ENCODE results near the gene FUT2. TPM values are rescaled to one million over a fixed set of nuclear protein-coding genes. Genes with fewer than 3 reads are reported as not detected.

Gene FUT2
- total RNA-seq, 1 donor from 2014 or later: not detected

GRCh38 chr19:48750351-48750750 lies 54.6 kb downstream of the FUT2 start:
- Mint-ChIP-seq H3K9me3 (peaks cover 2% of the 10 kb centered on the region), H3K4me1 (peaks cover 12% of the 10 kb centered on the region), H3K27ac (no peak overlapping the region), H3K27me3 (peaks cover 43% of the 10 kb centered on the region), H3K36me3 (ENCODE audit: low read depth) (no peaks in the 10 kb centered on the region), H3K4me3 (no peak overlapping the region)
- no peak for TF ChIP-seq CTCF (IDR thresholded peaks at IDR 0.05)
- no peak for DNase-seq
- ChIA-PET POLR2A (no interaction called here), CTCF (no interaction called here)
- ATAC-seq (ENCODE audit: low read depth): no peak
- intact Hi-C loops (cut with micrococcal nuclease): no loop called here

GRCh38 chr19:48750771-48751504 lies 55.2 kb downstream of the FUT2 start:
- ATAC-seq (ENCODE audit: low read depth) (no peak), DNase-seq (no peak)
- peak overlapping the region; percentile 20 for H3K4me3 Mint-ChIP-seq
- intact Hi-C loops (cut with micrococcal nuclease): no loop called here
- no peaks in the 10 kb centered on the region for H3K36me3 Mint-ChIP-seq (ENCODE audit: low read depth)
- no peaks in the 10 kb centered on the region for H3K9me3 Mint-ChIP-seq
- POLR2A ChIA-PET: no interaction called here
- no peak overlapping the region for H3K27ac Mint-ChIP-seq
- CTCF ChIA-PET: no interaction called here
- H3K4me1 Mint-ChIP-seq: peaks cover 12% of the 10 kb centered on the region
- no peak for TF ChIP-seq CTCF (IDR thresholded peaks at IDR 0.05)
- H3K27me3 Mint-ChIP-seq: peaks cover 41% of the 10 kb centered on the region

GRCh38 chr19:48751845-48752495 lies 56.2 kb downstream of the FUT2 start:
- DNase-seq (no peak), ATAC-seq (ENCODE audit: low read depth) (no peak)
- ChIA-PET POLR2A (interaction anchor here (0.6 to 0.7 kb wide), 2 partner anchors 11 to 38 kb away, joined by 3 read pairs; no protein-coding TSS in a partner anchor), CTCF (interaction anchor here (0.9 kb wide), 1 partner anchor 13 kb away, joined by 3 read pairs; no protein-coding TSS in a partner anchor)
- Mint-ChIP-seq H3K27me3 (peaks cover 36% of the 10 kb centered on the region), H3K9me3 (no peaks in the 10 kb centered on the region), H3K4me1 (peaks cover 12% of the 10 kb centered on the region), H3K27ac (no peak overlapping the region), H3K4me3 (peak overlapping the region; percentile 64), H3K36me3 (ENCODE audit: low read depth) (no peaks in the 10 kb centered on the region)
- TF ChIP-seq CTCF (IDR thresholded peaks at IDR 0.05): no peak
- intact Hi-C loops (cut with micrococcal nuclease): loop anchor here (2.0 kb wide), 1 partner anchor 29 kb away; no protein-coding TSS in a partner anchor

- Mint-ChIP-seq H3K27me3 (peaks cover 34% of the 10 kb centered on the region), H3K4me1 (peaks cover 9% of the 10 kb centered on the region), H3K4me3 (peak within 1 kb of the TSS; percentile 64), H3K36me3 (ENCODE audit: low read depth) (no peaks in the 10 kb centered on the region), H3K9me3 (no peaks in the 10 kb centered on the region), H3K27ac (no peak within 1 kb of the TSS)
- TF ChIP-seq CTCF (IDR thresholded peaks at IDR 0.05): no peak
- CTCF ChIA-PET: no interaction called here
- POLR2A ChIA-PET: interaction anchor here (0.7 kb wide), 1 partner anchor 39 kb away, joined by 3 read pairs; no protein-coding TSS in a partner anchor
- ATAC-seq (ENCODE audit: low read depth): peak; percentile 68
- no peak for DNase-seq
- intact Hi-C loops (cut with micrococcal nuclease): loop anchor here (2.0 kb wide), 1 partner anchor 28 kb away; no protein-coding TSS in a partner anchor
These were observed 57.0 kb downstream of the FUT2 start, which contains the start of gene FUT1 for GRCh38 chr19:48752496-48753365. FUT1 (minus strand) TSS chr19:48752641; CDS start chr19:48751281, 1,360 bp downstream.

All from activated B cell treated with CpG ODN at 0.5 μM for 24 hours (primary cell).